GM12874 (cell line): ENCODE results near the gene PSMB7.

Source experiments
- CTCF ChIP-seq: IDR thresholded peaks from 2 replicates; pipeline ENCODE4 v1.5.1; 2011; ENCODE audit warnings: low read depth, mild to moderate bottlenecking, control low read depth, low read length, moderate library complexity; ENCODE audit not compliant: insufficient read depth

Gene PSMB7

GRCh38 chr9:124352616-124353015 lies 62.6 kb downstream of the PSMB7 start:
- TF ChIP-seq CTCF, result no peak

GRCh38 chr9:124351672-124352468 lies 63.4 kb downstream of the PSMB7 start:
- TF ChIP-seq CTCF, result no peak

GRCh38 chr9:124350494-124351263 lies 64.6 kb downstream of the PSMB7 start:
- no peak for TF ChIP-seq CTCF

GRCh38 chr9:124349675-124350493 lies 65.4 kb downstream of the PSMB7 start:
- TF ChIP-seq CTCF, result no peak

GRCh38 chr9:124349267-124349666 lies 66.0 kb downstream of the PSMB7 start:
- TF ChIP-seq CTCF, result no peak

GRCh38 chr9:124348831-124349230 lies 66.4 kb downstream of the PSMB7 start:
- TF ChIP-seq CTCF, result no peak

- no peak for TF ChIP-seq CTCF
These were observed 66.9 kb downstream of the PSMB7 start for GRCh38 chr9:124348363-124348762.
